SW 1271 (cell line): ENCODE measurements around the gene BCAN.

Experiments used
- DNase-seq, 2 experiments: peaks; one replicate each; lab custom pipeline; 2025; lab: John Stamatoyannopoulos, UW

The BCAN gene

GRCh38 chr1:156644146-156644545 is 2.2 kb downstream of the BCAN start:
- no peak for DNase-seq

- DNase-seq = no peak
Measured at GRCh38 chr1:156644640-156645039, 2.7 kb downstream of the BCAN start.

- DNase-seq = no peak
Measured at GRCh38 chr1:156645056-156645455, 3.1 kb downstream of the BCAN start.

GRCh38 chr1:156645666-156646065 is 3.7 kb downstream of the BCAN start:
- DNase-seq = no peak

GRCh38 chr1:156646738-156647211 is 4.9 kb downstream of the BCAN start:
- DNase-seq = no peak

- DNase-seq = no peak
Measured at GRCh38 chr1:156647351-156647750, 5.4 kb downstream of the BCAN start.

- DNase-seq = no peak
Measured at GRCh38 chr1:156648496-156648895, 6.6 kb downstream of the BCAN start.

- DNase-seq = no peak
Measured at GRCh38 chr1:156648951-156649350, 7.0 kb downstream of the BCAN start.

- DNase-seq = no peak
Measured at GRCh38 chr1:156652131-156652991, 10.4 kb downstream of the BCAN start.

- no peak for DNase-seq
Measured at GRCh38 chr1:156652992-156653355, 11.1 kb downstream of the BCAN start.

- DNase-seq = no peak
Measured at GRCh38 chr1:156654700-156655099, 12.8 kb downstream of the BCAN start.

- DNase-seq = no peak
Measured at GRCh38 chr1:156655151-156655903, 13.4 kb downstream of the BCAN start.

GRCh38 chr1:156655904-156656516 is 14.1 kb downstream of the BCAN start:
- DNase-seq = no peak

GRCh38 chr1:156656806-156657740 is 15.2 kb downstream of the BCAN start:
- peak in 1 of 2 experiments; percentile 12 for DNase-seq

GRCh38 chr1:156657741-156658319 is 15.9 kb downstream of the BCAN start:
- no peak for DNase-seq

- no peak for DNase-seq
Measured at GRCh38 chr1:156658496-156658895, 16.6 kb downstream of the BCAN start.

- DNase-seq = no peak
Measured at GRCh38 chr1:156658945-156659574, 17.1 kb downstream of the BCAN start.

GRCh38 chr1:156659661-156659987 is 17.7 kb downstream of the BCAN start:
- no peak for DNase-seq

GRCh38 chr1:156659988-156660751 is 18.3 kb downstream of the BCAN start:
- DNase-seq = peak; percentile 78 to 90

GRCh38 chr1:156660752-156661112 is 18.8 kb downstream of the BCAN start:
- no peak for DNase-seq
